HG03108 (cell line): Measurements from ENCODE around the gene TAS2R3.
"Not testable (repeated sequence)": the region's sequence is repeated elsewhere in the genome, so short reads cannot be mapped to it uniquely, and the experiment has no call there.

Source experiments
- ATAC-seq: cut with Tn5 transposase; IDR thresholded peaks from one replicate; pipeline ENCODE4 v1.9.1; 2021; ENCODE audit warnings: moderate library complexity; ENCODE audit not compliant: unreplicated experiment

Gene TAS2R3

DNA sequence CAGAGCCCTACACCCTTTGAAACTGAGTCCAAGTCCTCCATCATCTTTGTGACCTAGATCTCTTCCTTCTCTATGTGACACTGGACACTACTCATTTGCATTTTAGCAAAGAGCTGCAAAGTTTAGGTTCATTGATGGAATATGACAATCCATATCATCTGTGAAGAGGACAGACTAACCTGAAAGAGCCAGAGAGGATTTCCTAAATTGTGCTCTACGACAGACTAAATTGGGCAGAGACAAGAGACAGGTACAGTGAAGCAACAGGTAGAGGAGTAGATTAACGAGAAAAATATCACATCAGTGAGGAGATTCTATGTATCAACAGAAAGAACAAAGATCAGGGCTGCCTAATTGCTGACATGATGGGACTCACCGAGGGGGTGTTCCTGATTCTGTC, at the start of gene TAS2R3:
Gene TAS2R3, plus strand, starts transcription at position 301 of the 400 bp plus-strand sequence. Its CDS starts 62 bp downstream, at position 363.
- no peak for ATAC-seq

GRCh38 chr7:141714571-141714970, 49.3 kb upstream of the TAS2R3 start:
- no peak for ATAC-seq

DNA sequence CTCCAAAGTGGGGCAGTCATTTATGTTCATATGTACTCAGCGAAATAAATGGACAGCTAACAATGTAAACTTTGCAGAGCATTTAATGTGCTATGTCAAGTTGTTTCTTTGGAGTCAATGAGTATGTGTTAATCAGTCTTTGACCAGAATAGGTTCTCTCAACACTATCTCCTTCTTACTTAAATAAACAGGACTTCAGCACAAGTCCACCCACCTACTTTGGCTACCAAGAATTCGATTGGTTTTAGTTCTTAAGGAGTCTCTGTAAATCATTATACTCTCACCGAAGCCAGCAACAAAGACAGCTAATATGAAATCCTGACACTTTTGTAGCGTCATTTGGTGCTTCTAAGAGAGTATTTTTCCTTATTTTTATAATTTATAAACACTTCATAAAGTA, 48.9 kb upstream of the TAS2R3 start:
- ATAC-seq: no peak

DNA sequence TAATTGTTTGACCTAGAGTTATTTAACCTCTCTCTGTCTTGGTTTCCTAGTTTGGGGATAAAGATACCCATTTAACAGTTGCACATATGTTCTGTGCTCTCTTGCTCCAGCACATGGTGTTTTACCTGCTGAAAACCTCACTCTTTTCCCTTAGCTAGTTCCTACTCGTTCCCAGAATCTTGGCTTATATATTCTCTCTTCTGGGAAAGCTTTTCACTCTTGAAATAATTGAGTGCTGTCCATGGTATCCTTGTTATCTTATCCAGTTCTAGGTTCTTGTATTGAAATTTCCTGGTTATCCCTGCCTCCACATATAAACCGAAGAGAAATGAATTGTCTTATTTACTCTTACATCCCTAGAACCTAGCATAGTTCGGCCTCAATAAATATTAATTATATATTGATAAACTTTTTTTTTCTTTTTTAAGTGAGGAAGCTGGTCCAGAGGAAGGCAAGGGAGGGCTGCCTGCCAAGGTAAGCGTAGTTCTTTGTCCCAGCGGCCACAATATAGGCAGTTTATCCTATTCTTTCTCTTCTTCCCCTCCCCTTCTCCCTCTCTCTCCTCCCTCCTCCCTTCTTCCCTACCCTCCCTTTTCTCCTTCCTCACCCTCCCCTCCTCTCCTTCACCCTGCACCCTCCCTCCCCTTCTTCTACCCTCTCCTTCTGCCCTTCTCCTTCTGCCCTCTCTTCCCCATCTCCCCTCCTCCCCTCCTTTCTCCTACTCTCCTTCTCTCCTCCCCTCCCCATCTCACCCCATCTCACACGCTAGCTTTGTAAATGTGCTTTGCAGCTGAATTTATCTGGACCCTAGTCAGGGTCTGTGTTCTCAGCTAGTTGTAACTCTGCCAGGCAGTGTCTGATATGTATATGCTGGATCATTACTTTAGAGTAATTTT, 47.9 kb upstream of the TAS2R3 start:
- ATAC-seq: no peak

- no peak for ATAC-seq
Observed at GRCh38 chr7:141717450-141717849, 46.4 kb upstream of the TAS2R3 start.

DNA sequence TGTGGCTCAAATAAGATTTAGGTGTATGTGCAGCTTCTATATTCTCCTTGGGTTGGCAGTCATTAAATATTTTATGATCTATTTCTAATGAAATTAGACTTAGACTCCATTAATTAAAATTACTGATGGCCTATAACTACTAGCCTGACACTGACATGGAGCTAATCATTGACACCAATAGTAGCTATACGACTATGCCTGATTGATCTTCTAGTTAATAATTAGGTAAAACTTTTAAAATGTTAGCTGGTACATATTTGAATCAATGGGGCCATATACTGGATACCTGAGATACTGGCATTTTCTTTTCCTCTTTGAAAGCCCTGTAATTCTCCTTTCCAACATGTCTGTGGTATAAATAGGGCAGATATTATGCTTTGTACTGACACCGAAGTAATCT, 41.4 kb upstream of the TAS2R3 start:
- no peak for ATAC-seq

DNA sequence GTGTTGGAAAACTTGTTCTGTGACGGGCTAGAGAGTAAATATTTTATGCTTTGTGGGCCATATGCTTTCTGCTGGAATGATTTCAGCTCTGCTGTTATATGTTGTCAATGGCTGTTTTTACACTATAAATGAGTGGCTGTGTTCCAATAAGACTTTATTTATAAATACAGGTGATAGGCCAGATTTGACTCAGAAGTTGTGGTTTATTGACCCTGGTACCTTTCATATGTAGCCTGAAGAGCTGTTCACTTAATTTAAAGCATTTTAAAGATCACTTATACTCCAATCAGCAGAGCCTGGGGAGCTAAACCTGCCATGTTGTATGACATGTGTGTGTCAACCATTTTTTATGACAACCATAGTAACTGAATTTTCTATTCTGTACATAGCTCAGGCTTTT, 34.9 kb upstream of the TAS2R3 start:
- no peak for ATAC-seq

GRCh38 chr7:141731476-141732149, 32.3 kb upstream of the TAS2R3 start:
- ATAC-seq: no peak

DNA sequence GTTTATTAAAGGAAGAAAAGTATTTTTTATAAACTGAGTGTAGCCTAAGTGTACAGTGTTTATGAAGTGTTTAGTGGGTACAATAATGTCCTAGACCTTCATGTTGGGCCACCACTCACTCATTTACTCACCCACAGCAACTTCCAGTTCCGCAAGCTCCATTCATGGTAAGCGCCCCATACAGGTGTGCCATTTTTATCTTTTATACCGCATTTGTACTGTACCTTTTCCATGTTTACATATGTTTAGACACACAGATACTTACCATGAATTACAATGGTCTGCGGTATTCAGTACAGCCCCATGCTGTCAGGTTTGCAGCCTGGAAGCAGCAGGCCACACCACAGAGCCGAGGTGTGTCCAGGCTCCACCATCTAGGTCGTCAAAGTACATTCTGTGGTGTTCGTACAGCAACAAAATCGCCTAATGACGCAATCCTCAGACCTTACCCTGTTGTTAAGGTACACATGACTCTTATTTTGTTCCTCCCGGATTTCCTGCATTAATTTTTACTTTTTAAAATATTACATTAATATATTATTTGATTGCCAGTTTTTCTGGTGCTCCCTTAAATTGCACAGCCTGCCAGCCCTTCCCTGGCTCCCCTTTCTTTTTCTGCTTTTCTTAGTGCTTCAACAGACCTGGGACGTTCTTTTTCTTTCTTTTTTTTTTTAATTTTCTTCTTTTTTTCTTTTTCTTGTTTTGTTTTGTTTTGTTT, 26.6 kb upstream of the TAS2R3 start:
- no peak for ATAC-seq

- ATAC-seq: peak; percentile 92
Observed at GRCh38 chr7:141737836-141738591, 25.9 kb upstream of the TAS2R3 start, which contains the start of gene SSBP1. Gene SSBP1, plus strand, starts transcription at chr7:141738358. Its CDS starts 809 bp downstream, at chr7:141739167.

DNA sequence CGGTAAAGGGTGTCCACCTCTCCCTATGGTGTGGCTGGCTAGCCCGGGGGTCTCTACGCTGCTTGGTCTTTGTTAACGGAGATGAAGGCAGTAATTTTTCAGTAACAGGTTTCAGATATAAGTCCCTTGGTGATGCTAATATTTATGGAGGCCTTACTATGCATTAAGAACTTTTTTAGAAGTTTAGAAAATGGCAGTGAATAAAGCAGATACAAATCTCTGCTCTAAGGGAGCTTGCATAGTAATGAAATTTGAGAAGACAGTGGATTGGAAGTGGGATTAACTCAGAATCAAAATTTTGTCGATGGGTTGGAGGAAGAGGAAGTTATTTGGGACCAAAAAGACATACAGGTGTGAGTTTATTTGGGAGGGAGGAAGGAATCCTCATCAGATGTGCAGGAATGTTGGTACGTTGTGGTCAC, 25.3 kb upstream of the TAS2R3 start:
- no peak for ATAC-seq

DNA sequence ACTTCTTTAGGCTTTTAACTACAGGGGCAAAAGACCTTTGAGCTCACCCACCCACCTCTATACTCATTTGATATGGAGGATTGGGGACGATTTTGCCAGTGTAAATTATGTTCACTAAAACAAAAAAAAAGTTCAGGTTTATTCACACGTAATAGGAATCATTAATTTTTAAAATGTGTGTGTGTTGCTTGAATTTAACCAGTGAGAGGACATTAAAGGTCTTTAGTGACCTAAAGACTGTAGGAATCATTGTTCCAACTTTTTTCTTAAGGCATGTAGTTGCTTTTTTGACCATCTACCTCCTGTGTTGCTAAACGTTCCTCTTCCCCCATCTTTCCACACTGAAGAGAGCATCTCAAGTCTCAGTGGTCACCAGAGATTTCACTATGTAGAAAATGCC, 24.6 kb upstream of the TAS2R3 start:
- ATAC-seq: no peak

GRCh38 chr7:141742229-141742628, 21.7 kb upstream of the TAS2R3 start:
- no peak for ATAC-seq

GRCh38 chr7:141744131-141744530, 19.8 kb upstream of the TAS2R3 start:
- ATAC-seq: no peak

DNA sequence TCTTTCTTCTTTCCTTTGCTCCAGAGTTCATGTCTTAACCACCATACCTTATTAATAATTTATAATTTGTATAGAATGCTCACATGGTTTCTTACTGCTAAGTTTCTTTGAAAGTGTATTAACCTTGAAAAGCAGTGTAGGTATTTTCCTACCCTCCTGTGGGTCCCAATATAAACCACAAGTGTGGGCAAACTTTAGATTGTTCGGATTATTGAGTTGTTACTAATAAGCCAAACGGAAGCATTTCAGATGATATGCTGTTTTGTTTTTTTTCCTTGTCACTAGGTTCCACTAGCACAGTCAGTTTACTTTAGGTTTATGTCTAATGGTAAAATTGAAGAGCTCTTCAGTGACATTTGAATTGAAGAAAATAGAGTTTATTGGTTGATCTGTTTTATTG, 15.5 kb upstream of the TAS2R3 start:
- ATAC-seq: no peak

DNA sequence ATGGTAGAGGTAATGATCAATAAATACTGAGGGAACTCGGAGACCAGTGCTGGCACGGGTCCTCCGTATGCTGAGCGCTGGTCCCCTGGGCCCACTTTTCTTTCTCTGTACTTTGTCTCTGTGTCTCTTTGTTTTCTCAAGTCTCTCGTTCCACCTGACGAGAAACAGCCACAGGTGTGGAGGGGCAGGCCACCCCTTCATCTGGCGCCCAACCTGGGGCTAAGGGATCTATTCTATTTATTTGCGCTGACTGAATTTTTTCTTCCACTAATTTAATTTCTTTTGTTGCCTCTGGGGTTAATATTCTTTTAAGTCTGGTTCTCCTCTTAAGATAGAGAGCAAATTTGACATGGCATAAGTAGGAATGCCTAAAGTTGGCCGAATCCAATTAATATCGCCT, 12.0 kb upstream of the TAS2R3 start:
- not testable (repeated sequence) for ATAC-seq

DNA sequence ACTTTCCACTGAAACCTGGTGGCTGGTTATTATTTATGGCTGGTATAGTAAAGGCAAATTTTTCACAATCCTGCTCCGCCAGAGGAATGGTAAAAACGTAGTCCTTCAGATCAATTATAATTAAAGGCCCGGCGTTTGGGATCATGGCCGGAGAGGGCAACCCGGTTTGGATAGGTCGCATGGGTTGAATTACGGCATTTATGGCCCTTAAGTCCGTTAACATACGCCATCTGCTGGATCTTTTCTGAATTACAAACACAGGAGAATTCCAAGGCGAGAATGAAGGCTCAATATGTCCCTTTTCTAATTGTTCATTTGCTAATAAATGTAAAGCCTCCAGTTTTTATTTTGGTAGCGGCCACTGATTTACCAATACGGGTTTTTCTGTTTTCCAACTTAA, 11.3 kb upstream of the TAS2R3 start:
- no peak for ATAC-seq

GRCh38 chr7:141754939-141755338, 9.0 kb upstream of the TAS2R3 start:
- ATAC-seq: no peak

GRCh38 chr7:141770083-141770583, 6.2 kb downstream of the TAS2R3 start:
- ATAC-seq: not testable (repeated sequence)

GRCh38 chr7:141776374-141776773, 12.5 kb downstream of the TAS2R3 start, which contains the start of gene TAS2R4:
Gene TAS2R4, plus strand, starts transcription at chr7:141776674. Its CDS starts 1,815 bp downstream, at chr7:141778489.
- ATAC-seq: no peak
